ENCODE results near the gene PPARG.

- TF ChIP-seq CTCF (IDR thresholded peaks at IDR 0.05) (no peak), POLR2A (IDR thresholded peaks at IDR 0.05) (no peak)
Observed at GRCh38 chr3:12447075-12447474, 158.2 kb downstream of the PPARG start.

All from body of pancreas (tissue), 4 donors.